Gastrocnemius medialis (tissue), 4 donors: Measurements from ENCODE around the gene TCF4.

Experiments
- CTCF ChIP-seq, 5 experiments: fragments of 450-650 bp in 3 of 5; fragments of 200-600 bp in 2 of 5; sonication (generic) in 2 of 5; IDR thresholded peaks in 4 of 5; conservative IDR thresholded peaks in 1 of 5; 1 replicate in 4 of 5; 2 replicates in 1 of 5; pipeline ENCODE4 v1.5.1; 2016 to 2019; ENCODE audit warnings: antibody characterized with exemption in 5 of 5, mild to moderate bottlenecking in 3 of 5, moderate library complexity in 3 of 5
- POLR2A ChIP-seq, 2 donors: fragments of 450-650 bp; IDR thresholded peaks; one replicate each; pipeline ENCODE4 v1.6.1; 2017; ENCODE audit warnings: antibody characterized with exemption in 2 of 2, mild to moderate bottlenecking in 2 of 2, moderate library complexity in 2 of 2

DNA sequence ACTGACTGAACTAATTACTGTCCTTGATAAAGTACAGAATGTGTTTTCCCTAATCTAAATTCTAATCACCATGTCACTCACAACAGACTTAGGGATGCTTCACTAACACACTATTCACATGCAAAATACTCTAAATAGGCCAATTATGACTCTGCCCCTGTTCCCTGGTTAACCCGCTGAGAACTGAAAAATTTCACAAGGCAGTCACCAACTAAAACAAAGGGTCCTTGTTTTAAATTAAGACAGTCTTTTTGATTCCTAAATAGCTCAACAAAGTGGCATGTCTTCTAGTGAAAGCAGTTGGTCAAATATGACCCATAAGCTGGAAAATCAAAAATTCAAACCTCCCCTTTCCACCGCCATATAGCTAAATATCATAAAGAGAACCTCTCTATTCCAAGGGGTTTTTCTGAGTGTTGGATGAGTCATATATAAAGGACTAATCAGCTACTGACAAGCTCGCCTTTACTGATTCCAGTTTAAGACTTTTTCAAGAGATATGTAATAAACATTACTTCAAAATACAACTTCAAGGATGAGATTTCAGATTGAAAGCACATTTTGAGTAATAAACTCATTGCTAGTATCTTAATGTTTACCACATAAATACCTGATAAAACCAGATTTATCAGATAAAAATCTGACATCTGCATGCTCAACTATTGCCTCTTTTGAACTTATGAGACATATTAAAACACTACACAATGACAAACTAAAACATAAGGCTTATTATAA, 235.8 kb downstream of the TCF4 start:
- TF ChIP-seq CTCF (IDR thresholded peaks at IDR 0.05 in 4 of 5, conservative IDR thresholded peaks at IDR 0.05 in 1 of 5) = no peak
- TF ChIP-seq POLR2A (IDR thresholded peaks at IDR 0.05) = no peak
